OCI-LY7 (cell line): Measurements from ENCODE around the gene MCL1. TPM values are rescaled to one million over a fixed set of nuclear protein-coding genes. Genes with fewer than 3 reads are reported as not detected.

Experiments
- BruUV-seq: library from RNA; stranded (reverse); fragments of 400-500 nt; replicated peaks from 2 replicates; lab custom pipeline; 2021; lab: Mats Ljungman, UMichigan
- CTCF ChIA-PET: fragments of 300-600 bp; sonication (Branson Sonifier 250); formaldehyde crosslinking; loops from one replicate; lab custom pipeline; 2022; ENCODE audit warnings: antibody characterized with exemption; ENCODE audit not compliant: unreplicated experiment; lab: Charles Lee
- POLR2A ChIA-PET: fragments of 300-600 bp; sonication (Branson Sonifier 250); formaldehyde crosslinking; loops from one replicate; lab custom pipeline; 2022; ENCODE audit warnings: antibody characterized with exemption; lab: Charles Lee
- DNase-seq: peaks from one replicate; pipeline ENCODE4 v3.0.0-alpha.2; 2015; ENCODE audit warnings: low spot score
- H2AFZ ChIP-seq: fragments of 200-600 bp; sonication (generic), shearing (Covaris generic); 2 replicates; pipeline ENCODE4 v1.6.1; 2014; ENCODE audit warnings: mild to moderate bottlenecking, antibody characterized with exemption, low read length, moderate library complexity
- H3K27ac ChIP-seq: fragments of 200-600 bp; sonication (generic); 2 replicates; pipeline ENCODE4 v1.5.1; 2014; ENCODE audit warnings: mixed run types, low read depth, mild to moderate bottlenecking, moderate library complexity, low read length, inconsistent platforms; ENCODE audit not compliant: poor library complexity, severe bottlenecking
- H3K36me3 ChIP-seq: fragments of 200-600 bp; sonication (generic); 2 replicates; pipeline ENCODE4 v1.6.1; 2014; ENCODE audit warnings: mild to moderate bottlenecking, antibody characterized with exemption, low read length, moderate library complexity, mixed read lengths; ENCODE audit not compliant: insufficient read depth
- H3K4me1 ChIP-seq: fragments of 200-600 bp; sonication (generic); 2 replicates; pipeline ENCODE4 v1.5.1; 2014; ENCODE audit warnings: mild to moderate bottlenecking, low read length; ENCODE audit not compliant: insufficient read depth, poor library complexity, severe bottlenecking
- H3K4me2 ChIP-seq: fragments of 200-600 bp; sonication (generic); 2 replicates; pipeline ENCODE4 v1.6.1; 2014; ENCODE audit warnings: mild to moderate bottlenecking, low read length
- H3K4me3 ChIP-seq: fragments of 200-600 bp; sonication (generic); 2 replicates; pipeline ENCODE4 v1.5.1; 2014; ENCODE audit warnings: mild to moderate bottlenecking, low read depth, low read length; ENCODE audit not compliant: poor library complexity, severe bottlenecking
- H3K79me2 ChIP-seq: fragments of 200-600 bp; sonication (generic); 2 replicates; pipeline ENCODE4 v1.6.1; 2016; ENCODE audit warnings: low read depth, mild to moderate bottlenecking, low read length, moderate library complexity, mixed read lengths; ENCODE audit not compliant: insufficient read depth
- H3K9me2 ChIP-seq: fragments of 200-600 bp; sonication (generic); 2 replicates; pipeline ENCODE4 v1.6.1; 2016; ENCODE audit warnings: mild to moderate bottlenecking, low read length, mixed read lengths; ENCODE audit not compliant: insufficient read depth
- H3K9me3 ChIP-seq: fragments of 200-600 bp; sonication (generic); 2 replicates; pipeline ENCODE4 v1.6.1; 2014; ENCODE audit warnings: mild to moderate bottlenecking, mixed run types, low read length, mixed read lengths
- H4K20me1 ChIP-seq: fragments of 200-600 bp; sonication (generic); 2 replicates; pipeline ENCODE4 v1.6.1; 2014; ENCODE audit warnings: mild to moderate bottlenecking, antibody characterized with exemption, low read length, moderate library complexity, mixed read lengths; ENCODE audit not compliant: insufficient read depth
- EZH2phosphoT487 ChIP-seq: fragments of 200-600 bp; sonication (generic); IDR thresholded peaks from 2 replicates; pipeline ENCODE4 v1.6.1; 2018; ENCODE audit warnings: low read depth, borderline replicate concordance, mild to moderate bottlenecking, mixed run types, antibody characterized with exemption, low read length, moderate library complexity, mixed read lengths
- intact Hi-C: fragments of 100-400 bp; cut with micrococcal nuclease; formaldehyde crosslinking; loops from one replicate; pipeline ENCODE4 v1.10.0; 2022; ENCODE audit not compliant: unreplicated experiment
- total RNA-seq, 2 experiments: library from RNA; depleted of rRNA in 1 of 2; stranded (reverse); fragments of >200 nt in 1 of 2; shearing (Covaris generic) in 1 of 2; gene quantifications; 2 replicates each; pipeline ENCODE4 v1.2.3, GENCODE V29; 2014 to 2022
- TF ChIP-seq, protein P1 (sequence below): fragments of 200-600 bp; sonication (generic); conservative IDR thresholded peaks from 2 replicates; pipeline ENCODE4 v1.5.1; 2014; ENCODE audit warnings: mild to moderate bottlenecking, antibody characterized with exemption, low read length, moderate library complexity, mixed read lengths

The MCL1 gene
- total RNA-seq, 2 experiments from 2014 or later, result 102 to 157 TPM

DNA sequence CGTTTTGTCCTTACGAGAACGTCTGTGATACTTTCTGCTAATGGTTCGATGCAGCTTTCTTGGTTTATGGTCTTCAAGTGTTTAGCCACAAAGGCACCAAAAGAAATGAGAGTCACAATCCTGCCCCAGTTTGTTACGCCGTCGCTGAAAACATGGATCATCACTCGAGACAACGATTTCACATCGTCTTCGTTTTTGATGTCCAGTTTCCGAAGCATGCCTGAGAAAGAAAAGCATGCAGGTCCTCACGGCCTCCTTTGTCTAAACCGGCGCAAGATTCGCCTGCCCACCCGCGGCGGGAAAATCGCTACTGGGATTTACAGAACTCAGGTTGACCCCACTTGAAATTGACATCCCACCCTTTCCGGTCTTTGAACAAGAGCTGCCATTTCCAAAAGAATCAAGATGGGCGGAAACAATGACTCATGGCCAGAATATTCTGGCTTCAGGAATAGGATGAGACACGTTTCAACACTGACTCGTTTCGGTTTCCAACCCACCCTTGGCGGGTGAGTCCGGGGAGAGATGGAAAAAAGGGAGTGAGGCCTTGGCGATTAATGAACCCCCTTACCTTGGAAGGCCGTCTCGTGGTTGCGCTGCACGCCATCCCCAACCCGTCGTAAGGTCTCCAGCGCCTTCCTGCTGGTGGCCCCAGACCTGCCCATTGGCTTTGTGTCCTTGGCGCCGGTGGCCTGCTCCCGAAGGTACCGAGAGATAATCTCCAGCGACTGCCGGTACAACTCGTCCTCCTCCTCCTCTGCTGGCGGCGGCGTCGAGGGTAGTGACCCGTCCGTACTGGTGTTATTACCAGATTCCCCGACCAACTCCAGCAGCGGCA, 919 bp downstream of the MCL1 start:
- intact Hi-C loops, result loop anchor here (1.0 kb wide), 1 partner anchor 15 kb away; no protein-coding TSS in a partner anchor
- Histone ChIP-seq H3K79me2 (peaks cover 68% of the 10 kb centered on the region), H3K4me1 (peaks cover 52% of the 10 kb centered on the region), H2AFZ (no peak overlapping the region), H3K36me3 (peaks cover 58% of the 10 kb centered on the region), H3K4me3 (peak overlapping the region; percentile 99), H3K4me2 (peak overlapping the region; percentile 99), H3K9me2 (no peaks in the 10 kb centered on the region), H3K9me3 (no peaks in the 10 kb centered on the region), H4K20me1 (peaks cover 50% of the 10 kb centered on the region), H3K27ac (peak overlapping the region; percentile 85)
- TF ChIP-seq, protein P1, sequence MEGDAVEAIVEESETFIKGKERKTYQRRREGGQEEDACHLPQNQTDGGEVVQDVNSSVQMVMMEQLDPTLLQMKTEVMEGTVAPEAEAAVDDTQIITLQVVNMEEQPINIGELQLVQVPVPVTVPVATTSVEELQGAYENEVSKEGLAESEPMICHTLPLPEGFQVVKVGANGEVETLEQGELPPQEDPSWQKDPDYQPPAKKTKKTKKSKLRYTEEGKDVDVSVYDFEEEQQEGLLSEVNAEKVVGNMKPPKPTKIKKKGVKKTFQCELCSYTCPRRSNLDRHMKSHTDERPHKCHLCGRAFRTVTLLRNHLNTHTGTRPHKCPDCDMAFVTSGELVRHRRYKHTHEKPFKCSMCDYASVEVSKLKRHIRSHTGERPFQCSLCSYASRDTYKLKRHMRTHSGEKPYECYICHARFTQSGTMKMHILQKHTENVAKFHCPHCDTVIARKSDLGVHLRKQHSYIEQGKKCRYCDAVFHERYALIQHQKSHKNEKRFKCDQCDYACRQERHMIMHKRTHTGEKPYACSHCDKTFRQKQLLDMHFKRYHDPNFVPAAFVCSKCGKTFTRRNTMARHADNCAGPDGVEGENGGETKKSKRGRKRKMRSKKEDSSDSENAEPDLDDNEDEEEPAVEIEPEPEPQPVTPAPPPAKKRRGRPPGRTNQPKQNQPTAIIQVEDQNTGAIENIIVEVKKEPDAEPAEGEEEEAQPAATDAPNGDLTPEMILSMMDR, result no peak
- TF ChIP-seq EZH2phosphoT487, result no peak
- POLR2A ChIA-PET, result interaction anchor here (0.5 to 13.8 kb wide), 3 partner anchors 12 to 377 kb away, joined by 3 to 260 read pairs (median 5); no protein-coding TSS in a partner anchor
- CTCF ChIA-PET, result interaction anchor here (1.5 to 2.5 kb wide), 3 partner anchors 10 to 18 kb away, joined by 4 to 13 read pairs (median 7); no protein-coding TSS in a partner anchor
- peak; percentile 51 for DNase-seq
- BruUV-seq, result no TSS peak

DNA sequence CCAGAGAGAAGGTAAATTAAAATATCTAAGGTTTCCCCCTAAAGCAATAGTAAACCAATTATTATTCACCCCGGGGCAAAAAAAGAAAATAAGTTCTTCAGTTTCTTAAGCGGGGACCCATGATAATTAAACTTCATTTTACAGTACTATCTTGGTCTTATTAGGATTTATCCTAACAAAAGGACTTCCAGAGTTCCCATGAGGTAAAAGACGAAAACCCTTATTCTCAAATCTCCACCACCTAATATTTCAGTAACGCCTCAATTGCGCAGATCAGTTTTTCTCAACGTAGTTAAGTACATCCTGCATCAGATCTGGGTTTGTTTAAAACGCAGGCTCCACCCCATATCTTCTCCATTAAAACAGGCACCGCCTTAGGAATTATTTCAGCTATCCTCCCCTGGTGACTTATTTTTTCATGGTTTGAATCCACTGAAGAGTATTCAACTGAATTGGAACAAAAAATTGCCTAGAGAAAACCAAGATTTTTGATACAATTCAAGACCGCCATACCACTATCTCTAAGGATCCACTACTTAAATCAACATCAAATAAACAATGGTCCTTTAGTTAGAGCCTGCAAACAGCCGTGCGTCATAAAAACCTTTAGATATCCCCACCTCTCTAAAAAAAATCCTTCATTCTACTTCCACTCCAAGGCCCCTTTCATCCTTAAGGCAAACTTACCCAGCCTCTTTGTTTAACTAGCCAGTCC, 1.7 kb downstream of the MCL1 start:
- TF ChIP-seq, protein P1, result no peak
- no peak for TF ChIP-seq EZH2phosphoT487
- no TSS peak for BruUV-seq
- peak overlapping the region; percentile 99 for H3K4me2 ChIP-seq
- intact Hi-C loops, result no loop called here
- H4K20me1 ChIP-seq, result peaks cover 50% of the 10 kb centered on the region
- peak overlapping the region; percentile 99 for H3K4me3 ChIP-seq
- ChIA-PET POLR2A (interaction anchor here (13.8 kb wide), 1 partner anchor 14 kb away, joined by 260 read pairs; no protein-coding TSS in a partner anchor), CTCF (no interaction called here)
- peaks cover 60% of the 10 kb centered on the region for H3K4me1 ChIP-seq
- H2AFZ ChIP-seq, result no peak overlapping the region
- H3K36me3 ChIP-seq, result peaks cover 66% of the 10 kb centered on the region
- no peaks in the 10 kb centered on the region for H3K9me2 ChIP-seq
- peaks cover 76% of the 10 kb centered on the region for H3K79me2 ChIP-seq
- DNase-seq, result peak; percentile 50
- peak overlapping the region; percentile 85 for H3K27ac ChIP-seq
- H3K9me3 ChIP-seq, result no peaks in the 10 kb centered on the region
